Measurements from ENCODE around the gene ZNF524. TPM values are rescaled to one million over a fixed set of nuclear protein-coding genes. Genes with fewer than 3 reads are reported as not detected.

Gene ZNF524
- total and polyA plus RNA-seq, 2 experiments from 2014 or later, result 17.3 to 29.1 TPM

DNA sequence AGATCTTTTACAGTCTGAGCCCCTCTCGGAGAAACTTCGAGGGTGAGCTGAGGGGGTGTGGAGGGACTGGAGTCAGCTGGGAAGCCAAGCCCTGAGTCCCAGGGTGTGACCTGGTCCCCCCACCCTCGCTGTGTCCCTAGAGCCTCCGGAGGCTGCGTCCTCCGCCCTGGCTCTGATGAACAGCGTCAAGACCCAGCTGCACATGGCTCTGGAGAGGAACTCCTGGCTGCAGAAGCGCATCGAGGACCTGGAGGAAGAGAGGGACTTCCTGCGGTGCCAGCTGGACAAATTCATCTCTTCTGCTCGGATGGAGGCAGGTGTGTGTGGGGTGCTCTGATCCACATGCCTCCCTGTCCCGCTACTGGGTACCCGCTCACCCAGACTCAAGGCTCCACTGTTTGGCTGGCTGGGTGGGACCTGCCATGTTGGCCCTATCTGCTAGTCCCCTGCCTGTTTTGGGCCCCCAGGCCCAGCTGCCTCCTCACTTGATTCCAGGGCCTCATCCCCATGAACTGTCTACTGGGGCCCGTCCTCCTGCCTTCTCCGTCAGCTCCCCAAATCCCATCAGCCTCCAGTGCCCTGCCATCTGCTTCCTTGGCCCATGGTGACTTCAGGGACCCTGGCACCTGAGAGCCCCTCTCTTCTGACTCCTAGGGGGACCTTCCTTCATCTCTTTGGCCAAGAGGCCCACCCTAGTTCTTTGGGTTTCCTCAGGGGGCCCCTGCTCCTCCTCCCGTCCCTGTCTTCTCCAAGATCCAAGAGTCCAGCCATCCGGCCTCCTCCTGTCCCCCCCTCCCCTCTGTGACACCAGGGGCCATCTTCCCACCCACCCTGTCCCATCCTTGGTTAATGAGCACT lies 49.4 kb downstream of the ZNF524 start:
- no peaks in the 10 kb centered on the region for H3K36me3 ChIP-seq
- H3K4me3 ChIP-seq, result peak overlapping the region; percentile 94
- no peaks in the 10 kb centered on the region for H3K9me3 ChIP-seq (ENCODE audit: low read depth)
- H3K27ac ChIP-seq, result peak overlapping the region; percentile 6
- H3K27me3 ChIP-seq, result no peaks in the 10 kb centered on the region
- no peak for DNase-seq (ENCODE audit: low read depth in 1 of 2, low spot score in 1 of 2)
- H3K4me1 ChIP-seq (ENCODE audit: low read depth), result peaks cover 4% of the 10 kb centered on the region
- TF ChIP-seq, protein P1, sequence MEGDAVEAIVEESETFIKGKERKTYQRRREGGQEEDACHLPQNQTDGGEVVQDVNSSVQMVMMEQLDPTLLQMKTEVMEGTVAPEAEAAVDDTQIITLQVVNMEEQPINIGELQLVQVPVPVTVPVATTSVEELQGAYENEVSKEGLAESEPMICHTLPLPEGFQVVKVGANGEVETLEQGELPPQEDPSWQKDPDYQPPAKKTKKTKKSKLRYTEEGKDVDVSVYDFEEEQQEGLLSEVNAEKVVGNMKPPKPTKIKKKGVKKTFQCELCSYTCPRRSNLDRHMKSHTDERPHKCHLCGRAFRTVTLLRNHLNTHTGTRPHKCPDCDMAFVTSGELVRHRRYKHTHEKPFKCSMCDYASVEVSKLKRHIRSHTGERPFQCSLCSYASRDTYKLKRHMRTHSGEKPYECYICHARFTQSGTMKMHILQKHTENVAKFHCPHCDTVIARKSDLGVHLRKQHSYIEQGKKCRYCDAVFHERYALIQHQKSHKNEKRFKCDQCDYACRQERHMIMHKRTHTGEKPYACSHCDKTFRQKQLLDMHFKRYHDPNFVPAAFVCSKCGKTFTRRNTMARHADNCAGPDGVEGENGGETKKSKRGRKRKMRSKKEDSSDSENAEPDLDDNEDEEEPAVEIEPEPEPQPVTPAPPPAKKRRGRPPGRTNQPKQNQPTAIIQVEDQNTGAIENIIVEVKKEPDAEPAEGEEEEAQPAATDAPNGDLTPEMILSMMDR (IDR thresholded peaks at IDR 0.05; ENCODE audit: low read depth, low read length), result no peak

DNA sequence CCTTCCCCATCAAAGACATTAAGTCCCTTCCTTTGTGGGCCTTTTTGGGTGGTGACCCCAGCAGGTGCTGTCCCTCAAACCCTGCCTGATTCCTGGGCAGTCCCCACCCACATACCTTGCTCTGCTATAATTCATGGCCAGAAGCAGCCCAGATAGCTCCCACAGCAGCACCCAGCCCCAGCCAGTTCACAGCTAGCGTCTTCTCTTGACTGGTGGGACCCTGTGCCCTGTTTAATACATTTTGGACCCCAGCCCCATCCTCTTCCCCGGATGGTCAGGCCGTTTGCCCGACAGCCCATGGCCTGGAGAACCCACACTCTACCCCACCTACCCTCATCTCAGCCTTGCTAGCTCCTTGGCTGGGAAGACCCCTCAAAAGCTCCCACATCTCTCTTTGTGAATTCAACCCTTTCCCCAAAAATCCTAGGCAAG lies 50.1 kb downstream of the ZNF524 start:
- no peaks in the 10 kb centered on the region for H3K27me3 ChIP-seq
- H3K4me3 ChIP-seq, result no peak overlapping the region
- H3K27ac ChIP-seq, result no peak overlapping the region
- H3K4me1 ChIP-seq (ENCODE audit: low read depth), result peaks cover 3% of the 10 kb centered on the region
- no peaks in the 10 kb centered on the region for H3K9me3 ChIP-seq (ENCODE audit: low read depth)
- TF ChIP-seq, protein P1 (IDR thresholded peaks at IDR 0.05; ENCODE audit: low read depth, low read length), result no peak
- H3K36me3 ChIP-seq, result no peaks in the 10 kb centered on the region
- DNase-seq (ENCODE audit: low read depth in 1 of 2, low spot score in 1 of 2), result no peak

DNA sequence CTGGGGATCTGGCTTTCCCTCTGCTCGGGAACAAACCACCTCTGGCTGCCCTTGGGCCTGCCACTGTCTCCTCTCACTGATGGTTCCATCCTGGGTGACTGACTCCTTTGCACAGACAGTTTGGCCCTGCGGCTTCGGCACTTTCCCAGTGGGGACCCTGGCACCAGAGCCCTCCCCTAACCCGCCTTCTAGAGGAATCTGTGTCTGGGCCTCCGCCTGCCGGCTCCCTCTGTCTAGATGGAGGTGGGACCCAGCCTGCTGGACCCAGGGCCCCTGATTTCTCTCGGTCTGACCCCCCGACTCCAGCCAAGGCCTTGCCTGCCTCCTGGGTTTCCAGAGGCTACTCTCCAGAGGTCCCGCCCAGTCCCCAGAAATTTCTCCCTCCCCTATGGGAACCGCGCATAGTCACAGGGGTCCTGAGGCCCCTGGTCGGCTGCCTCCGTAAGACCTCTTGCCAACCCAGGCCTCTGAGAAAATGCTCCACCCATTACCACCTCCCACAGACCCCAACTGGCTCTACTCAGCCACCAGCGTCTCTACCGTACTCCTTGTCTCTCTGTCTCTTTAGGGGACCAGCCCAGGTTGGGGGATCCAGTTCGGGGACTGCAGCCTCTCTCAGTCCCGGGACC lies 50.6 kb downstream of the ZNF524 start:
- Histone ChIP-seq H3K4me3 (no peak overlapping the region), H3K27ac (no peak overlapping the region), H3K4me1 (ENCODE audit: low read depth) (peaks cover 3% of the 10 kb centered on the region), H3K27me3 (no peaks in the 10 kb centered on the region), H3K9me3 (ENCODE audit: low read depth) (no peaks in the 10 kb centered on the region), H3K36me3 (no peaks in the 10 kb centered on the region)
- TF ChIP-seq, protein P1 (IDR thresholded peaks at IDR 0.05; ENCODE audit: low read depth, low read length), result no peak
- DNase-seq (ENCODE audit: low read depth in 1 of 2, low spot score in 1 of 2), result no peak

DNA sequence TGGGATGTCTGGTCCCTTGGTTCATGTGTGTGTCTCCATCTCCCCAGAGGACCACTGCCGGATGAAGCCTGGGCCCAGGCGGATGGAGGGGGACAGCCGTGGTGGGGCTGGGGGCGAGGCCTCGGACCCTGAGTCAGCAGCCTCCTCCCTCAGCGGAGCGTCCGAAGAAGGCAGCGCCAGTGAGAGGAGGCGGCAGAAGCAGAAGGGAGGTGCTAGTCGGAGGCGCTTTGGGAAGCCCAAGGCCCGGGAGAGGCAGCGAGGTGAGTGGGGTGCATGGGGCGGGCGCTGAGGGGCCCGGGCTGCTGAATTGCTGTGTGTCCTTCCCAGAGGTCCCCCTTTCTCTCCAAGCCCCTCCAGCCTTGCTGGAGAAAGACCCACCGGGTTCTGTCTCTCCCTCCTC lies 51.1 kb downstream of the ZNF524 start:
- no peak for DNase-seq (ENCODE audit: low read depth in 1 of 2, low spot score in 1 of 2)
- Histone ChIP-seq H3K9me3 (ENCODE audit: low read depth) (no peaks in the 10 kb centered on the region), H3K36me3 (no peaks in the 10 kb centered on the region), H3K4me1 (ENCODE audit: low read depth) (peaks cover 7% of the 10 kb centered on the region), H3K27ac (no peak overlapping the region), H3K27me3 (no peaks in the 10 kb centered on the region), H3K4me3 (no peak overlapping the region)
- TF ChIP-seq, protein P1 (IDR thresholded peaks at IDR 0.05; ENCODE audit: low read depth, low read length), result no peak

DNA sequence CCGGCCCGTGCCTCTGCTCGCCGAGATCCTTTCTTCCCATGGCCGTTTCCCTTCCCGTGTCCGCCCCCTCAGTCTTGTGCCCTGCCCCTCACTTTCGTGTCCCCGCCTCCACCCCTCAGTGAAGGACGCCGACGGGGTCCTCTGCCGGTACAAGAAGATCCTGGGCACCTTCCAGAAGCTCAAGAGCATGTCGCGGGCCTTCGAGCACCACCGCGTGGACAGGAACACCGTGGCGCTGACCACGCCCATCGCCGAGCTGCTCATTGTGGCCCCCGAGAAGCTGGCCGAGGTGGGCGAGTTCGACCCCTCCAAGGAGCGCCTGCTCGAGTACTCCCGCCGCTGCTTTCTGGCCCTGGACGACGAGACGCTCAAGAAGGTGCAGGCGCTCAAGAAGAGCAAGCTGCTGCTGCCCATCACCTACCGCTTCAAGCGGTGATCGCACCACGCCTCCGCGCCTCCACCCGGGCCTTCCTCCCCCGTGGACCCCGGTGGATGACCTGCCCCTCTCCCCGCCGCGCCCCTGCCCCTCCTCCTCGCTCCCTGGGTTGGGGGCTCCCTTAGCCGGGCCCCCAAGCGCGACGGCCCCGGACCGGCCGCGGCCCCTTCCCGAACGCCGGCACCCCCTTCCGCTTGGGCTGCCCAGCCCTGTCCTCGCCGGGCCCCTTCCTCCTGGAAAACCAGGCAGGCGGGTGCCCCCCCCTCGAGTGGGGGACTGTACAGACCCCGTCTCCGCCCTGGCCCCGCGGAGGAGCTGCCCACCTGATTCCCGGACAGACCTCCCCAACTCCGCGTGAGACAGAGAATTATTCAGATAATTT lies 52.4 kb downstream of the ZNF524 start:
- Histone ChIP-seq H3K4me1 (ENCODE audit: low read depth) (peaks cover 13% of the 10 kb centered on the region), H3K9me3 (ENCODE audit: low read depth) (no peaks in the 10 kb centered on the region), H3K27me3 (no peaks in the 10 kb centered on the region), H3K36me3 (no peaks in the 10 kb centered on the region), H3K4me3 (no peak overlapping the region), H3K27ac (peak overlapping the region; percentile 54)
- TF ChIP-seq, protein P1 (IDR thresholded peaks at IDR 0.05; ENCODE audit: low read depth, low read length), result no peak
- no peak for DNase-seq (ENCODE audit: low read depth in 1 of 2, low spot score in 1 of 2)

Measured in cardiac muscle cell (in vitro differentiated cells and primary cell).